DND-41 (cell line): ENCODE results near the gene ANO9.

Experiments used
- EZH2 ChIP-seq: IDR thresholded peaks from 3 replicates; pipeline ENCODE4 v1.6.1; 2012; ENCODE audit warnings: borderline replicate concordance, low read depth, mild to moderate bottlenecking, moderate library complexity, low read length, inconsistent platforms; ENCODE audit not compliant: severe bottlenecking
- TF ChIP-seq, protein P1 (sequence below): IDR thresholded peaks from 2 replicates; pipeline ENCODE4 v1.5.1; 2012; ENCODE audit warnings: borderline replicate concordance, low read length, moderate library complexity, mild to moderate bottlenecking; ENCODE audit not compliant: poor library complexity, severe bottlenecking; ENCODE audit errors: extremely low read depth

DNA sequence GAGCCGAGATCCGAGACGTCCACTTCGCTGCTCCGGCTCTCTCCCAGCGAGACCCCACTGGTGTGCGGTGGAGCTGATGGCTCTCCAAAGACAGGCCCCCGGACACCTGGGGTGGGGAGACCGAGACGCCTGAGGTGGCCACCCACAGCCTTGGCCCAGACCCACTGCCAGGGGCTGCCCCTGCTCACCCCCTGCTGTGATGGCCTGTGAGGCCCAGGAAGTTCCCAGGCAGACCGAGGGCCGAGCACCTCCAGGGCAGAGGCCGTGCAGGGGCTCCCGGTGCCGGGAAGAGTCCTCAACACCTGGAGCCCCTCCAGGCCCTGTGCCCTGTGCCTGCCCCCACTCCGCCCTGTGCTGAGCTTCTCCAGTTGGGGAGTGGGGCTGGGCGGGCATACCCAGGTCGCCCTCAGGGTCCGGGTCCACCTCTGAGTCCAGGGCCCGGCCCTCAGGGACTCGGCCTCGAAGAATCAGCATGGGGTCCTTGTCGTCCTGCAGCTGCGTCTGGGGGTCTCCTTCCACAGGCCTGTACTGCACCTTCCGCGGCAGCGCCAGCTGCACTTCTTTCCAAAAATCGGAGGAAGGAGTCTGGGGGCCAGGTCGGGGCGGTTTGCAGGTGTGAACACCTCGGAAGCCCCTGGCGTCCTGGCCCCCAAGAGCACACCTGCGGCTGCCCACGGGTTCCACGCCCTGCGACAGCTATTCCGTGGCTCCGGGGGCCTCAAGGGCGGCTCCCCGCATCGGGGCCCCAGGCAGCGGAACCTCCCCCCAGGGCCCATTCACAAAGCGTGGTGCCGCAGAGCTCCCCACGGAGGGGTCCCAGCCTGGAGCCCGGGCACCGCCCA is 35.6 kb downstream of the ANO9 start:
- TF ChIP-seq, protein P1, sequence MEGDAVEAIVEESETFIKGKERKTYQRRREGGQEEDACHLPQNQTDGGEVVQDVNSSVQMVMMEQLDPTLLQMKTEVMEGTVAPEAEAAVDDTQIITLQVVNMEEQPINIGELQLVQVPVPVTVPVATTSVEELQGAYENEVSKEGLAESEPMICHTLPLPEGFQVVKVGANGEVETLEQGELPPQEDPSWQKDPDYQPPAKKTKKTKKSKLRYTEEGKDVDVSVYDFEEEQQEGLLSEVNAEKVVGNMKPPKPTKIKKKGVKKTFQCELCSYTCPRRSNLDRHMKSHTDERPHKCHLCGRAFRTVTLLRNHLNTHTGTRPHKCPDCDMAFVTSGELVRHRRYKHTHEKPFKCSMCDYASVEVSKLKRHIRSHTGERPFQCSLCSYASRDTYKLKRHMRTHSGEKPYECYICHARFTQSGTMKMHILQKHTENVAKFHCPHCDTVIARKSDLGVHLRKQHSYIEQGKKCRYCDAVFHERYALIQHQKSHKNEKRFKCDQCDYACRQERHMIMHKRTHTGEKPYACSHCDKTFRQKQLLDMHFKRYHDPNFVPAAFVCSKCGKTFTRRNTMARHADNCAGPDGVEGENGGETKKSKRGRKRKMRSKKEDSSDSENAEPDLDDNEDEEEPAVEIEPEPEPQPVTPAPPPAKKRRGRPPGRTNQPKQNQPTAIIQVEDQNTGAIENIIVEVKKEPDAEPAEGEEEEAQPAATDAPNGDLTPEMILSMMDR, result no peak
- no peak for TF ChIP-seq EZH2
